ENCODE data around the gene NRM. TPM values are rescaled to one million over a fixed set of nuclear protein-coding genes. Genes with fewer than 3 reads are reported as not detected.

NRM gene
- total and polyA plus RNA-seq, 2 of the 13 experiments (the other 11 are each of a cell fraction or from before 2014, with no cell fraction given) = 12.5 to 16.0 TPM

DNA sequence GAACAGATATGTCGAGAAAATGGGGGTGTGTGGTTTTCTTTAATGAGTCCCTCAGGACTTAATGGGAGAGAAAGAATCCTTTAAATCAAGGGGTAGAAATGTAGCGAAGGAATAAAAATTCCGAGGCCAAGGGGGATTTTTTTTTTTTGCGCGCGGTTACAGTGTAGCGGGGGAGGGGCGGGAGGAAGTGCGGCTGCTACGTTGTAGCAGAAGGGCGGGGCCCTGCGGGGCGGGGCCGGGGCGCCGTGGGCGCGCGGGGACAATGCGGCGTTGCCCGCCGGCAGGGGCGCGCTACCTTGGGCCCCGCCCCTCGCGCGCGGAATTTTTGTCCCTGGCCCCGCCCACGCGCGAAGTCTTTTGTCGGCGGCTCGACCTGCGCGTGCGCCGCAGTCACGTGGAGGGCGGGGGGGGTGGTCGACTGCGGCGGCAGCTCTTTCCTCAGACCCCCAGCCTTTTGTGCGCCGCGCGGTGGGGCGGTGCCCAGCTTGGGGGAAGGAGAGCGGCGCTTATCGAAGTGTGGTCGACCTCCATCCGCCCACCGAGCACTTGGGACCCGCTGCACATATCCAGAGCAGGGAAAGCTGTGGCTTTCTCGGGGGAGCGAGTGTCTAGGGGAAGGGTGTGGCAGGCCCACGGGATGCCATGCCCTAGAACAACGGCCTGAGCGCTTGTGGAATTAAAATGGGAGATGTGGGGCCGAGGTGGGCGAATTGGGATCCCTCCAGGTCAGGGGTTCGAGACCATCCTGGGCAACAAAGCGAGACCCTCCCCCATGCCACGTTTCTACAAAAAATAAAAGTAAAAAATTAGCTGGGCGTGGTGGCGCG lies 30.6 kb upstream of the NRM start (continued):
- TF ChIP-seq, protein P1, sequence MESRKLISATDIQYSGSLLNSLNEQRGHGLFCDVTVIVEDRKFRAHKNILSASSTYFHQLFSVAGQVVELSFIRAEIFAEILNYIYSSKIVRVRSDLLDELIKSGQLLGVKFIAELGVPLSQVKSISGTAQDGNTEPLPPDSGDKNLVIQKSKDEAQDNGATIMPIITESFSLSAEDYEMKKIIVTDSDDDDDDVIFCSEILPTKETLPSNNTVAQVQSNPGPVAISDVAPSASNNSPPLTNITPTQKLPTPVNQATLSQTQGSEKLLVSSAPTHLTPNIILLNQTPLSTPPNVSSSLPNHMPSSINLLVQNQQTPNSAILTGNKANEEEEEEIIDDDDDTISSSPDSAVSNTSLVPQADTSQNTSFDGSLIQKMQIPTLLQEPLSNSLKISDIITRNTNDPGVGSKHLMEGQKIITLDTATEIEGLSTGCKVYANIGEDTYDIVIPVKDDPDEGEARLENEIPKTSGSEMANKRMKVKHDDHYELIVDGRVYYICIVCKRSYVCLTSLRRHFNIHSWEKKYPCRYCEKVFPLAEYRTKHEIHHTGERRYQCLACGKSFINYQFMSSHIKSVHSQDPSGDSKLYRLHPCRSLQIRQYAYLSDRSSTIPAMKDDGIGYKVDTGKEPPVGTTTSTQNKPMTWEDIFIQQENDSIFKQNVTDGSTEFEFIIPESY (CRISPR knock-in tag; IDR thresholded peaks at IDR 0.05) = 0 out of 2 replicates have a peak, but pooled peaks have one; percentile 11
- TF ChIP-seq, protein P2, sequence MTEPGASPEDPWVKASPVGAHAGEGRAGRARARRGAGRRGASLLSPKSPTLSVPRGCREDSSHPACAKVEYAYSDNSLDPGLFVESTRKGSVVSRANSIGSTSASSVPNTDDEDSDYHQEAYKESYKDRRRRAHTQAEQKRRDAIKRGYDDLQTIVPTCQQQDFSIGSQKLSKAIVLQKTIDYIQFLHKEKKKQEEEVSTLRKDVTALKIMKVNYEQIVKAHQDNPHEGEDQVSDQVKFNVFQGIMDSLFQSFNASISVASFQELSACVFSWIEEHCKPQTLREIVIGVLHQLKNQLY (CRISPR knock-in tag; IDR thresholded peaks at IDR 0.05) = peak; percentile 55
- TF ChIP-seq JUND (CRISPR knock-in tag; IDR thresholded peaks at IDR 0.05) = no peak
- TF ChIP-seq ZBTB7A (CRISPR knock-in tag; IDR thresholded peaks at IDR 0.05) = peak; percentile 93
- TF ChIP-seq NFYC (CRISPR knock-in tag; IDR thresholded peaks at IDR 0.05) = no peak
- TF ChIP-seq, protein P3, sequence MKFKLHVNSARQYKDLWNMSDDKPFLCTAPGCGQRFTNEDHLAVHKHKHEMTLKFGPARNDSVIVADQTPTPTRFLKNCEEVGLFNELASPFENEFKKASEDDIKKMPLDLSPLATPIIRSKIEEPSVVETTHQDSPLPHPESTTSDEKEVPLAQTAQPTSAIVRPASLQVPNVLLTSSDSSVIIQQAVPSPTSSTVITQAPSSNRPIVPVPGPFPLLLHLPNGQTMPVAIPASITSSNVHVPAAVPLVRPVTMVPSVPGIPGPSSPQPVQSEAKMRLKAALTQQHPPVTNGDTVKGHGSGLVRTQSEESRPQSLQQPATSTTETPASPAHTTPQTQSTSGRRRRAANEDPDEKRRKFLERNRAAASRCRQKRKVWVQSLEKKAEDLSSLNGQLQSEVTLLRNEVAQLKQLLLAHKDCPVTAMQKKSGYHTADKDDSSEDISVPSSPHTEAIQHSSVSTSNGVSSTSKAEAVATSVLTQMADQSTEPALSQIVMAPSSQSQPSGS (CRISPR knock-in tag; IDR thresholded peaks at IDR 0.05) = peak; percentile 59; the same call in 1 of the 2 replicates
- no peak for TF ChIP-seq ZNF552 (CRISPR knock-in tag; IDR thresholded peaks at IDR 0.05; ENCODE audit: borderline replicate concordance)
- TF ChIP-seq ZMYM2 (CRISPR knock-in tag; IDR thresholded peaks at IDR 0.05) = no peak
- no peak for TF ChIP-seq NR1H2 (CRISPR knock-in tag; IDR thresholded peaks at IDR 0.05; ENCODE audit: borderline replicate concordance, low read depth)
- TF ChIP-seq FOXP1 (IDR thresholded peaks at IDR 0.05) = no peak
- no peak for TF ChIP-seq FOXP1 (CRISPR knock-in tag; IDR thresholded peaks at IDR 0.05)
- no peak for TF ChIP-seq ZNF30 (CRISPR knock-in tag; IDR thresholded peaks at IDR 0.05)
- TF ChIP-seq ZNF510 (CRISPR knock-in tag; IDR thresholded peaks at IDR 0.05; ENCODE audit: low read depth) = no peak; the same call in 1 of the 2 replicates
- TF ChIP-seq, protein P4, sequence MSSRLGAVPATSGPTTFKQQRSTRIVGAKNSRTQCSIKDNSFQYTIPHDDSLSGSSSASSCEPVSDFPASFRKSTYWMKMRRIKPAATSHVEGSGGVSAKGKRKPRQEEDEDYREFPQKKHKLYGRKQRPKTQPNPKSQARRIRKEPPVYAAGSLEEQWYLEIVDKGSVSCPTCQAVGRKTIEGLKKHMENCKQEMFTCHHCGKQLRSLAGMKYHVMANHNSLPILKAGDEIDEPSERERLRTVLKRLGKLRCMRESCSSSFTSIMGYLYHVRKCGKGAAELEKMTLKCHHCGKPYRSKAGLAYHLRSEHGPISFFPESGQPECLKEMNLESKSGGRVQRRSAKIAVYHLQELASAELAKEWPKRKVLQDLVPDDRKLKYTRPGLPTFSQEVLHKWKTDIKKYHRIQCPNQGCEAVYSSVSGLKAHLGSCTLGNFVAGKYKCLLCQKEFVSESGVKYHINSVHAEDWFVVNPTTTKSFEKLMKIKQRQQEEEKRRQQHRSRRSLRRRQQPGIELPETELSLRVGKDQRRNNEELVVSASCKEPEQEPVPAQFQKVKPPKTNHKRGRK (CRISPR knock-in tag; IDR thresholded peaks at IDR 0.05) = no peak
- no peak for TF ChIP-seq ZNF33B (CRISPR knock-in tag; IDR thresholded peaks at IDR 0.05)
- TF ChIP-seq, protein P5, sequence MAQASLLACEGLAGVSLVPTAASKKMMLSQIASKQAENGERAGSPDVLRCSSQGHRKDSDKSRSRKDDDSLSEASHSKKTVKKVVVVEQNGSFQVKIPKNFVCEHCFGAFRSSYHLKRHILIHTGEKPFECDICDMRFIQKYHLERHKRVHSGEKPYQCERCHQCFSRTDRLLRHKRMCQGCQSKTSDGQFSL (CRISPR knock-in tag; IDR thresholded peaks at IDR 0.05) = peak; percentile 98
- TF ChIP-seq ZNF556 (CRISPR knock-in tag; IDR thresholded peaks at IDR 0.05; ENCODE audit: borderline replicate concordance) = no peak
- TF ChIP-seq PTBP1 (IDR thresholded peaks at IDR 0.05; ENCODE audit: low read depth, low read length, poor library complexity, severe bottlenecking) = no peak
- no peak for TF ChIP-seq GZF1 (CRISPR knock-in tag; IDR thresholded peaks at IDR 0.05)
- TF ChIP-seq TOE1 (CRISPR knock-in tag; IDR thresholded peaks at IDR 0.05) = no peak
- TF ChIP-seq ZNF546 (CRISPR knock-in tag; conservative IDR thresholded peaks at IDR 0.05) = no peak
- TF ChIP-seq, protein P6, sequence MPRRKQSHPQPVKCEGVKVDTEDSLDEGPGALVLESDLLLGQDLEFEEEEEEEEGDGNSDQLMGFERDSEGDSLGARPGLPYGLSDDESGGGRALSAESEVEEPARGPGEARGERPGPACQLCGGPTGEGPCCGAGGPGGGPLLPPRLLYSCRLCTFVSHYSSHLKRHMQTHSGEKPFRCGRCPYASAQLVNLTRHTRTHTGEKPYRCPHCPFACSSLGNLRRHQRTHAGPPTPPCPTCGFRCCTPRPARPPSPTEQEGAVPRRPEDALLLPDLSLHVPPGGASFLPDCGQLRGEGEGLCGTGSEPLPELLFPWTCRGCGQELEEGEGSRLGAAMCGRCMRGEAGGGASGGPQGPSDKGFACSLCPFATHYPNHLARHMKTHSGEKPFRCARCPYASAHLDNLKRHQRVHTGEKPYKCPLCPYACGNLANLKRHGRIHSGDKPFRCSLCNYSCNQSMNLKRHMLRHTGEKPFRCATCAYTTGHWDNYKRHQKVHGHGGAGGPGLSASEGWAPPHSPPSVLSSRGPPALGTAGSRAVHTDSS (CRISPR knock-in tag; conservative IDR thresholded peaks at IDR 0.05) = no peak

Data from HepG2 (cell line).